Smooth muscle cell (in vitro differentiated cells): ENCODE results near the gene KLRC1. TPM values are rescaled to one million over a fixed set of nuclear protein-coding genes. Genes with fewer than 3 reads are reported as not detected.

Experiments
- DNase-seq: peaks from one replicate; lab custom pipeline; 2025; ENCODE audit not compliant: unreplicated experiment; lab: John Stamatoyannopoulos, UW
- H2AFZ ChIP-seq: fragments of 200-600 bp; sonication (generic); 2 replicates; pipeline ENCODE4 v1.6.0; 2016; ENCODE audit warnings: antibody characterized with exemption, low read depth, mild to moderate bottlenecking
- H3F3A ChIP-seq: fragments of 200-600 bp; sonication (generic); 2 replicates; pipeline ENCODE4 v1.6.0; 2017; ENCODE audit warnings: antibody characterized with exemption, low read depth
- H3K27ac ChIP-seq: fragments of 200-600 bp; sonication (generic); 2 replicates; pipeline ENCODE4 v1.5.1; 2016; ENCODE audit warnings: low read depth, mild to moderate bottlenecking
- H3K27me3 ChIP-seq: fragments of 200-600 bp; sonication (generic); 2 replicates; pipeline ENCODE4 v1.6.1; 2016; ENCODE audit warnings: low read depth, mild to moderate bottlenecking
- H3K36me3 ChIP-seq: fragments of 200-600 bp; sonication (generic); 2 replicates; pipeline ENCODE4 v1.5.1; 2016; ENCODE audit warnings: low read depth
- H3K4me1 ChIP-seq: fragments of 200-600 bp; sonication (generic); 2 replicates; pipeline ENCODE4 v1.5.1; 2016; ENCODE audit warnings: low read depth
- H3K4me2 ChIP-seq: fragments of 200-600 bp; sonication (generic); 2 replicates; pipeline ENCODE4 v1.6.0; 2016; ENCODE audit warnings: mild to moderate bottlenecking
- H3K4me3 ChIP-seq: fragments of 200-600 bp; sonication (generic); 2 replicates; pipeline ENCODE4 v1.5.1; 2016; ENCODE audit warnings: mild to moderate bottlenecking
- H3K79me2 ChIP-seq: fragments of 200-600 bp; sonication (generic); 2 replicates; pipeline ENCODE4 v1.6.0; 2016; ENCODE audit warnings: low read depth, mild to moderate bottlenecking
- H3K9ac ChIP-seq: fragments of 200-600 bp; sonication (generic); 2 replicates; pipeline ENCODE4 v1.6.0; 2016; ENCODE audit warnings: low read depth
- H3K9me3 ChIP-seq: fragments of 200-600 bp; sonication (generic); replicated peaks from 2 replicates; pipeline ENCODE4 v1.5.1; 2016; ENCODE audit warnings: low read depth
- H4K20me1 ChIP-seq: fragments of 200-600 bp; sonication (generic); 2 replicates; pipeline ENCODE4 v1.6.0; 2016; ENCODE audit warnings: low read depth
- CTCF ChIP-seq: fragments of 200-600 bp; sonication (generic); IDR thresholded peaks from 2 replicates; pipeline ENCODE4 v1.5.1; 2017; ENCODE audit warnings: borderline replicate concordance, mild to moderate bottlenecking, antibody characterized with exemption; ENCODE audit not compliant: insufficient read depth, poor library complexity, severe bottlenecking
- WGBS: methylation state at CpG from one replicate; pipeline ENCODE4 v1.1.7; 2016; ENCODE audit warnings: low lambda C conversion rate; 5-methylcytosine and 5-hydroxymethylcytosine counted together
- polyA plus RNA-seq: library from polyadenylated mRNA; unstranded; fragments of >200 nt; fragmentation: Nextera tagmentation; extraction: Ambion mirVana; gene quantifications from 2 replicates; pipeline ENCODE4 v1.2.1, GENCODE V29; 2016
- total RNA-seq: library from RNA; depleted of rRNA; stranded (reverse); fragments of >200 nt; gene quantifications from 2 replicates; pipeline ENCODE4 v1.2.3, GENCODE V29; 2014

KLRC1 gene
- total and polyA plus RNA-seq, 2 experiments from 2014 or later: not detected

GRCh38 chr12:10466311-10466710 is 13.1 kb upstream of the KLRC1 start:
- no peaks in the 10 kb centered on the region for H4K20me1 ChIP-seq
- H3K79me2 ChIP-seq: no peaks in the 10 kb centered on the region
- no peak overlapping the region for H3K4me3 ChIP-seq
- H3K27me3 ChIP-seq: no peaks in the 10 kb centered on the region
- no peaks in the 10 kb centered on the region for H3F3A ChIP-seq
- H3K9me3 ChIP-seq: no peaks in the 10 kb centered on the region
- no peak overlapping the region for H3K4me2 ChIP-seq
- WGBS: 90% methylated on average over 4 of the region's 4 CpGs
- TF ChIP-seq CTCF: no peak
- no peak for DNase-seq
- H3K9ac ChIP-seq: no peak overlapping the region
- no peak overlapping the region for H2AFZ ChIP-seq
- no peak overlapping the region for H3K27ac ChIP-seq
- H3K36me3 ChIP-seq: no peaks in the 10 kb centered on the region
- H3K4me1 ChIP-seq: no peaks in the 10 kb centered on the region

- Histone ChIP-seq H3K27me3 (no peaks in the 10 kb centered on the region), H3K79me2 (no peaks in the 10 kb centered on the region), H3F3A (no peaks in the 10 kb centered on the region), H3K9me3 (no peaks in the 10 kb centered on the region), H3K4me2 (no peak overlapping the region), H3K27ac (no peak overlapping the region), H3K4me3 (no peak overlapping the region), H4K20me1 (no peaks in the 10 kb centered on the region), H2AFZ (no peak overlapping the region), H3K9ac (no peak overlapping the region), H3K36me3 (no peaks in the 10 kb centered on the region), H3K4me1 (no peaks in the 10 kb centered on the region)
- WGBS: 82% methylated on average over 3 of the region's 3 CpGs
- TF ChIP-seq CTCF: no peak
- DNase-seq: no peak
Observed at GRCh38 chr12:10457760-10458159, 4.6 kb upstream of the KLRC1 start.

- H3K27me3 ChIP-seq: no peaks in the 10 kb centered on the region
- H2AFZ ChIP-seq: no peak overlapping the region
- H4K20me1 ChIP-seq: no peaks in the 10 kb centered on the region
- H3K9ac ChIP-seq: no peak overlapping the region
- no peaks in the 10 kb centered on the region for H3K9me3 ChIP-seq
- no peak for TF ChIP-seq CTCF
- no peak overlapping the region for H3K4me2 ChIP-seq
- no peaks in the 10 kb centered on the region for H3F3A ChIP-seq
- H3K4me1 ChIP-seq: no peaks in the 10 kb centered on the region
- no peak for DNase-seq
- no peaks in the 10 kb centered on the region for H3K36me3 ChIP-seq
- H3K27ac ChIP-seq: no peak overlapping the region
- H3K4me3 ChIP-seq: no peak overlapping the region
- H3K79me2 ChIP-seq: no peaks in the 10 kb centered on the region
- WGBS: 80% methylated on average over 2 of the region's 2 CpGs
Observed at GRCh38 chr12:10456856-10457255, 3.7 kb upstream of the KLRC1 start.

- Histone ChIP-seq H3K9ac (no peak overlapping the region), H3K4me1 (no peaks in the 10 kb centered on the region), H3K79me2 (no peaks in the 10 kb centered on the region), H2AFZ (no peak overlapping the region), H4K20me1 (no peaks in the 10 kb centered on the region), H3K36me3 (no peaks in the 10 kb centered on the region), H3F3A (no peaks in the 10 kb centered on the region), H3K27me3 (no peaks in the 10 kb centered on the region), H3K9me3 (no peaks in the 10 kb centered on the region), H3K4me2 (no peak overlapping the region), H3K27ac (no peak overlapping the region), H3K4me3 (no peak overlapping the region)
- 91% methylated on average over 1 of the region's 1 CpG for WGBS
- no peak for DNase-seq
- no peak for TF ChIP-seq CTCF
Observed at GRCh38 chr12:10455766-10456165, 2.6 kb upstream of the KLRC1 start.
